BJ (cell line): Measurements from ENCODE around the gene TOMM5. TPM values are rescaled to one million over a fixed set of nuclear protein-coding genes. Genes with fewer than 3 reads are reported as not detected.

Source experiments
- CTCF ChIA-PET: fragments of 350-600 bp; formaldehyde crosslinking; extraction: SDS; loops from one replicate; lab custom pipeline; 2021; ENCODE audit warnings: antibody characterized with exemption, inconsistent platforms; lab: Yijun Ruan, JAX
- POLR2A ChIA-PET: fragments of 300-600 bp; sonication (Branson Sonifier 250); formaldehyde crosslinking; extraction: SDS; loops from one replicate; lab custom pipeline; 2021; ENCODE audit warnings: antibody characterized with exemption; lab: Charles Lee
- DNase-seq: peaks from one replicate; pipeline ENCODE4 v3.0.0-alpha.2; 2011; ENCODE audit warnings: low read depth
- H3K27me3 ChIP-seq: 2 replicates; pipeline ENCODE4 v1.6.0; 2011; ENCODE audit warnings: low read length; ENCODE audit not compliant: control insufficient read depth, insufficient read depth
- H3K36me3 ChIP-seq: 2 replicates; pipeline ENCODE4 v1.5.1; 2011; ENCODE audit warnings: low read length; ENCODE audit not compliant: control insufficient read depth, insufficient read depth
- H3K4me3 ChIP-seq: 2 replicates; pipeline ENCODE4 v1.5.1; 2011; ENCODE audit warnings: low read depth, mild to moderate bottlenecking, control low read depth, low read length
- CTCF ChIP-seq: IDR thresholded peaks from 2 replicates; pipeline ENCODE4 v1.5.1; 2011; ENCODE audit warnings: low read depth, mild to moderate bottlenecking, control low read depth, inconsistent platforms, low read length, moderate library complexity; ENCODE audit not compliant: insufficient read depth
- polyA plus RNA-seq: library from polyadenylated mRNA; depleted of rRNA; stranded (reverse); fragments of >200 nt; gene quantifications from 2 replicates; pipeline ENCODE4 v1.2.3, GENCODE V29; 2011

TOMM5 gene
- polyA plus RNA-seq, 1 experiment = 109 TPM

GRCh38 chr9:37639109-37639762 is 46.8 kb upstream of the TOMM5 start:
- POLR2A ChIA-PET = interaction anchor here (0.5 to 0.6 kb wide), 2 partner anchors 17 to 47 kb away, joined by 3 to 5 read pairs; no protein-coding TSS in a partner anchor
- CTCF ChIA-PET = interaction anchor here (0.8 kb wide), 1 partner anchor 11 kb away, joined by 3 read pairs; no protein-coding TSS in a partner anchor

GRCh38 chr9:37636511-37637448 is 44.4 kb upstream of the TOMM5 start:
- ChIA-PET POLR2A (interaction anchor here (0.7 kb wide), 1 partner anchor 19 kb away, joined by 3 read pairs; no protein-coding TSS in a partner anchor), CTCF (no interaction called here)
- no peak for TF ChIP-seq CTCF
- no peak for DNase-seq
- no peaks in the 10 kb centered on the region for H3K36me3 ChIP-seq
- no peak overlapping the region for H3K4me3 ChIP-seq
- peaks cover 3% of the 10 kb centered on the region for H3K27me3 ChIP-seq

More at GRCh38 chr9:37639109-37639762, 46.8 kb upstream of the TOMM5 start:
- DNase-seq = no peak
- Histone ChIP-seq H3K27me3 (peaks cover 1% of the 10 kb centered on the region; the same call in 1 of the 2 replicates), H3K36me3 (no peaks in the 10 kb centered on the region), H3K4me3 (no peak overlapping the region)
- TF ChIP-seq CTCF = no peak

GRCh38 chr9:37635808-37636207 is 43.4 kb upstream of the TOMM5 start:
- Histone ChIP-seq H3K36me3 (no peaks in the 10 kb centered on the region), H3K4me3 (no peak overlapping the region), H3K27me3 (peaks cover 3% of the 10 kb centered on the region)
- DNase-seq = no peak
- POLR2A ChIA-PET = no interaction called here
- TF ChIP-seq CTCF = no peak
- CTCF ChIA-PET = no interaction called here

- no peaks in the 10 kb centered on the region for H3K36me3 ChIP-seq
- H3K4me3 ChIP-seq = no peak overlapping the region
- ChIA-PET POLR2A (no interaction called here), CTCF (interaction anchor here (0.6 kb wide), 1 partner anchor 74 kb away, joined by 3 read pairs; no protein-coding TSS in a partner anchor)
- peaks cover 3% of the 10 kb centered on the region for H3K27me3 ChIP-seq
- no peak for DNase-seq
- TF ChIP-seq CTCF = no peak
These were observed 40.1 kb upstream of the TOMM5 start for GRCh38 chr9:37632479-37632878.
